Hematopoietic multipotent progenitor cell treated with erythropoietin and hydrocortisone succinate and interleukin-3 and kit ligand, for 15 days (in vitro differentiated cells): ENCODE measurements around the gene LTBP1.
"Not testable (repeated sequence)": the region's sequence is repeated elsewhere in the genome, so short reads cannot be mapped to it uniquely, and the experiment has no call there.

Experiments
- DNase-seq: peaks from one replicate; pipeline ENCODE4 v3.0.0-alpha.2; 2015; ENCODE audit warnings: low spot score

LTBP1 gene

GRCh38 chr2:32960647-32961403 lies 14.1 kb downstream of the LTBP1 start:
- DNase-seq, result peak; percentile 45

- DNase-seq, result no peak
These were observed 15.9 kb downstream of the LTBP1 start for GRCh38 chr2:32962690-32963089.

GRCh38 chr2:32963941-32964340 lies 17.2 kb downstream of the LTBP1 start:
- no peak for DNase-seq

- no peak for DNase-seq
These were observed 18.9 kb downstream of the LTBP1 start for GRCh38 chr2:32965523-32966171.

GRCh38 chr2:32969444-32970162 lies 22.9 kb downstream of the LTBP1 start:
- no peak for DNase-seq

GRCh38 chr2:32973772-32974171 lies 27.0 kb downstream of the LTBP1 start:
- not testable (repeated sequence) for DNase-seq

- no peak for DNase-seq
These were observed 29.8 kb downstream of the LTBP1 start for GRCh38 chr2:32976409-32977063.

- DNase-seq, result peak; percentile 77
These were observed 30.5 kb downstream of the LTBP1 start for GRCh38 chr2:32977228-32977758.

- no peak for DNase-seq
These were observed 34.9 kb downstream of the LTBP1 start for GRCh38 chr2:32981612-32982011.

GRCh38 chr2:32983193-32983924 lies 36.6 kb downstream of the LTBP1 start:
- DNase-seq, result not testable (repeated sequence)

- DNase-seq, result no peak
These were observed 39.7 kb downstream of the LTBP1 start for GRCh38 chr2:32986480-32986879.

- no peak for DNase-seq
These were observed 41.8 kb downstream of the LTBP1 start for GRCh38 chr2:32988525-32988924.

- no peak for DNase-seq
These were observed 43.8 kb downstream of the LTBP1 start for GRCh38 chr2:32990556-32990955.

- no peak for DNase-seq
These were observed 44.5 kb downstream of the LTBP1 start for GRCh38 chr2:32991091-32991845.

GRCh38 chr2:32993005-32993539 lies 46.3 kb downstream of the LTBP1 start:
- no peak for DNase-seq

- no peak for DNase-seq
These were observed 51.0 kb downstream of the LTBP1 start for GRCh38 chr2:32997705-32998104.

- no peak for DNase-seq
These were observed 54.2 kb downstream of the LTBP1 start for GRCh38 chr2:33000986-33001385.

GRCh38 chr2:33001823-33002222 lies 55.1 kb downstream of the LTBP1 start:
- no peak for DNase-seq

GRCh38 chr2:33002863-33003262 lies 56.1 kb downstream of the LTBP1 start:
- DNase-seq, result no peak

- DNase-seq, result no peak
These were observed 58.3 kb downstream of the LTBP1 start for GRCh38 chr2:33005057-33005456.
